Mesenchymal stem cell (in vitro differentiated cells and primary cell): ENCODE data around the gene RNF34.

ENCODE experiments used
- DNase-seq: peaks from one replicate; pipeline ENCODE4 v3.0.0-alpha.2; 2013
- H2AFZ ChIP-seq: one replicate; pipeline ENCODE4 v1.6.1; 2013; ENCODE audit warnings: low read depth, mild to moderate bottlenecking, control low read depth, inconsistent platforms, low read length, moderate library complexity
- H2AK5ac ChIP-seq: 2 replicates; pipeline ENCODE4 v1.6.1; 2013; ENCODE audit warnings: low read length, moderate library complexity, mild to moderate bottlenecking, inconsistent platforms; ENCODE audit not compliant: severe bottlenecking
- H2BK120ac ChIP-seq: one replicate; pipeline ENCODE4 v1.6.1; 2013; ENCODE audit warnings: low read depth, mild to moderate bottlenecking, inconsistent platforms, low read length, moderate library complexity
- H2BK12ac ChIP-seq, 2 experiments: one replicate each; pipeline ENCODE4 v1.6.1; 2013; ENCODE audit warnings: inconsistent platforms in 2 of 2, low read length in 2 of 2, mild to moderate bottlenecking in 2 of 2, moderate library complexity in 2 of 2, control low read depth in 1 of 2
- H2BK15ac ChIP-seq: one replicate; pipeline ENCODE4 v1.6.1; 2013; ENCODE audit warnings: mild to moderate bottlenecking, low read depth, inconsistent platforms; ENCODE audit not compliant: poor library complexity, severe bottlenecking
- H2BK5ac ChIP-seq: 2 replicates; pipeline ENCODE4 v1.6.1; 2013; ENCODE audit warnings: low read depth, mild to moderate bottlenecking, low read length, control low read depth, inconsistent platforms; ENCODE audit not compliant: poor library complexity, severe bottlenecking
- H3K14ac ChIP-seq, 2 experiments: one replicate each; pipeline ENCODE4 v1.6.1; 2013; ENCODE audit warnings: inconsistent platforms in 2 of 2, low read length in 2 of 2, control low read depth in 1 of 2, mild to moderate bottlenecking in 1 of 2, moderate library complexity in 1 of 2
- H3K18ac ChIP-seq, 2 experiments: one replicate each; pipeline ENCODE4 v1.6.1; 2013; ENCODE audit warnings: inconsistent platforms in 2 of 2, low read length in 2 of 2, control low read depth in 1 of 2, low read depth in 1 of 2, mild to moderate bottlenecking in 1 of 2
- H3K23ac ChIP-seq, 2 experiments: one replicate each; pipeline ENCODE4 v1.6.1; 2013; ENCODE audit warnings: inconsistent platforms in 2 of 2, low read length in 2 of 2, mild to moderate bottlenecking in 2 of 2, moderate library complexity in 2 of 2, control low read depth in 1 of 2
- H3K27ac ChIP-seq: 2 replicates; pipeline ENCODE4 v1.5.1; 2013; ENCODE audit warnings: mild to moderate bottlenecking, moderate library complexity, low read length, control low read depth, inconsistent platforms; ENCODE audit not compliant: poor library complexity, severe bottlenecking
- H3K27me3 ChIP-seq, 2 experiments: 2 replicates each; pipeline versions ENCODE4 v1.6.1 to v1.7.0; 2013; ENCODE audit warnings: low read length in 2 of 2, mild to moderate bottlenecking in 2 of 2, moderate library complexity in 2 of 2, control low read depth in 1 of 2, inconsistent platforms in 1 of 2; ENCODE audit not compliant: control insufficient read depth in 1 of 2, insufficient read depth in 1 of 2
- H3K36me3 ChIP-seq, 2 experiments: 2 replicates each; pipeline versions ENCODE4 v1.6.1 to v1.7.0; 2013; ENCODE audit warnings: low read length in 2 of 2, control low read depth in 1 of 2, inconsistent platforms in 1 of 2, low read depth in 1 of 2, mild to moderate bottlenecking in 1 of 2; ENCODE audit not compliant: insufficient read depth in 2 of 2, control insufficient read depth in 1 of 2
- H3K4ac ChIP-seq, 2 experiments: one replicate each; pipeline ENCODE4 v1.6.1; 2013; ENCODE audit warnings: inconsistent platforms in 2 of 2, low read length in 2 of 2, mild to moderate bottlenecking in 2 of 2, moderate library complexity in 2 of 2, control low read depth in 1 of 2, low read depth in 1 of 2
- H3K4me1 ChIP-seq: 2 replicates; pipeline ENCODE4 v1.6.1; 2013; ENCODE audit warnings: low read depth, low read length, control low read depth; ENCODE audit not compliant: control insufficient read depth, insufficient read depth
- H3K4me2 ChIP-seq: 2 replicates; pipeline ENCODE4 v1.6.1; 2013; ENCODE audit warnings: low read length, mild to moderate bottlenecking, inconsistent platforms; ENCODE audit not compliant: poor library complexity, severe bottlenecking
- H3K4me3 ChIP-seq, 2 experiments: 2 replicates each; pipeline versions ENCODE4 v1.5.1 to v1.7.0; 2013; ENCODE audit warnings: low read length in 2 of 2, mild to moderate bottlenecking in 2 of 2, control low read depth in 1 of 2, low read depth in 1 of 2; ENCODE audit not compliant: insufficient read depth in 1 of 2
- H3K79me1 ChIP-seq: replicated peaks from 2 replicates; pipeline ENCODE4 v1.6.1; 2013; ENCODE audit warnings: mild to moderate bottlenecking, control low read depth, low read length, inconsistent platforms; ENCODE audit not compliant: poor library complexity, severe bottlenecking
- H3K9ac ChIP-seq: 2 replicates; pipeline ENCODE4 v1.7.0; 2013; ENCODE audit warnings: mild to moderate bottlenecking, low read length, moderate library complexity
- H3K9me3 ChIP-seq: 2 replicates; pipeline ENCODE4 v1.7.0; 2013; ENCODE audit warnings: mild to moderate bottlenecking, low read length; ENCODE audit not compliant: control insufficient read depth
- H4K8ac ChIP-seq: one replicate; pipeline ENCODE4 v1.6.1; 2013; ENCODE audit warnings: inconsistent platforms, mild to moderate bottlenecking, low read length, moderate library complexity
- H4K91ac ChIP-seq: one replicate; pipeline ENCODE4 v1.6.1; 2013; ENCODE audit warnings: mild to moderate bottlenecking, low read length, inconsistent platforms
- WGBS: methylation state at CpG from one replicate; pipeline ENCODE4 v1.1.7; 2013; ENCODE audit warnings: mixed read lengths; 5-methylcytosine and 5-hydroxymethylcytosine counted together

RNF34 gene

DNA sequence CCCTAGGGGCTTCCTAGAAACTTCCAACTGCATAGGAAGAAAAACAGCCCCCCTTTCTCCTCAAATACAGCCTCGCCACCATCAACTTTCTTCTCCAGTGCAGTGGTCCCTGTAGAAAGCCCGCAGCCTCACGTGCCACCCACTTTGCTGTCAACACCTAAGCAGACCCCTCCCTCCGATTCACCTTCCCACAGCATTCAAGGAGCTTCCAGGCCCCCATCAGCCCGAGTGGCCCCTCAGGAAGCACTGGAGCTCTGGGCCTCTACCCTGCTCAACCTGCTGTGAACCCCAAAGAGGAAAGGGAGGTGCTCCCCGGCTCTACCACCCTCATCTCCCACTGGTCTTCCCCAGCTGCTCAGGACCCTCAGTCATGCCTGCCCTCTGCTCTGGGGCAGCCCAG lies 55.0 kb downstream of the RNF34 start:
- Histone ChIP-seq H4K8ac (no peak overlapping the region), H2BK12ac (no peak overlapping the region), H3K9ac (no peak overlapping the region), H2BK5ac (no peak overlapping the region), H3K4ac (no peak overlapping the region), H3K14ac (peak overlapping the region in 1 of 2 experiments; percentile 58), H2AFZ (no peak overlapping the region), H3K27me3 (no peaks in the 10 kb centered on the region), H3K9me3 (no peaks in the 10 kb centered on the region), H3K4me1 (peaks cover 4% of the 10 kb centered on the region), H3K27ac (no peak overlapping the region), H3K4me2 (no peak overlapping the region), H3K4me3 (no peak overlapping the region), H3K18ac (no peak overlapping the region), H2AK5ac (no peak overlapping the region), H2BK120ac (no peak overlapping the region), H3K36me3 (peaks cover 0 to 16% of the 10 kb centered on the region in 2 experiments), H4K91ac (no peak overlapping the region), H2BK15ac (no peak overlapping the region), H3K79me1 (peaks cover 45% of the 10 kb centered on the region), H3K23ac (no peak overlapping the region)
- WGBS, result 98% methylated on average over 5 of the region's 6 CpGs
- no peak for DNase-seq

GRCh38 chr12:121455766-121456420 lies 56.0 kb downstream of the RNF34 start:
- no peak overlapping the region for H3K18ac ChIP-seq
- H3K14ac ChIP-seq, result no peak overlapping the region
- no peaks in the 10 kb centered on the region for H3K9me3 ChIP-seq
- DNase-seq, result no peak
- no peak overlapping the region for H2BK15ac ChIP-seq
- H3K36me3 ChIP-seq, result peaks cover 0 to 16% of the 10 kb centered on the region in 2 experiments
- H3K23ac ChIP-seq, result peak overlapping the region in 1 of 2 experiments; percentile 11
- no peak overlapping the region for H3K4me2 ChIP-seq
- H3K4me3 ChIP-seq, result no peak overlapping the region
- peaks cover 4% of the 10 kb centered on the region for H3K4me1 ChIP-seq
- H4K91ac ChIP-seq, result no peak overlapping the region
- no peak overlapping the region for H3K9ac ChIP-seq
- H2BK5ac ChIP-seq, result no peak overlapping the region
- H2AFZ ChIP-seq, result no peak overlapping the region
- no peak overlapping the region for H4K8ac ChIP-seq
- no peak overlapping the region for H3K27ac ChIP-seq
- no peak overlapping the region for H2AK5ac ChIP-seq
- no peaks in the 10 kb centered on the region for H3K27me3 ChIP-seq
- no peak overlapping the region for H2BK12ac ChIP-seq
- no peak overlapping the region for H3K4ac ChIP-seq
- peaks cover 48% of the 10 kb centered on the region for H3K79me1 ChIP-seq
- WGBS, result 97% methylated on average over 23 of the region's 23 CpGs
- H2BK120ac ChIP-seq, result no peak overlapping the region

DNA sequence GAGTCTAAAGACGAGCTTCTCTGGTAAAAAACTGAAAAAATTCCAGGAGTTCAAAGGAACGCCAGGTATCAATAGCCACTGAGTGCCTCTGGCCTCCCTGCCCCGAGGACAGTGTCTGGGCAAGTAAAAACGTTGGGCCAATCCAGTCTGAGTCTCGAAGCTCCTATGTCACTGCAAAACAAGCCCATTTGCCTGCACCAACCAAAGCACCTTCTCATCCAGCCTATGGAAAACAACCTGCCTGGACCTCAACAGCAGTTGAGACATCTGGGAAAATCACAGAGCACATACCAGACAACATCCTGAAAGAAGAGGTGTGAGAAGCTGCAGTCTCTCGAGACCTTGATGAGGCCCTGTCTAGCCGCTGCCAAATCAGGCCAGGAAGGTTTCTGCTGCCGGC lies 56.6 kb downstream of the RNF34 start:
- DNase-seq, result peak; percentile 13
- Histone ChIP-seq H3K79me1 (peaks cover 53% of the 10 kb centered on the region), H3K36me3 (peaks cover 0 to 16% of the 10 kb centered on the region in 2 experiments), H2BK120ac (no peak overlapping the region), H3K27me3 (no peaks in the 10 kb centered on the region), H3K9me3 (no peaks in the 10 kb centered on the region), H2AK5ac (no peak overlapping the region), H2AFZ (no peak overlapping the region), H2BK12ac (no peak overlapping the region), H2BK5ac (no peak overlapping the region), H3K23ac (no peak overlapping the region), H3K4me2 (no peak overlapping the region), H3K4me1 (peaks cover 4% of the 10 kb centered on the region), H4K8ac (no peak overlapping the region), H3K14ac (no peak overlapping the region), H3K4me3 (no peak overlapping the region), H3K27ac (no peak overlapping the region), H3K18ac (no peak overlapping the region), H3K4ac (no peak overlapping the region), H4K91ac (no peak overlapping the region), H2BK15ac (no peak overlapping the region), H3K9ac (no peak overlapping the region)
- WGBS, result 92% methylated on average over 8 of the region's 8 CpGs

- Histone ChIP-seq H3K36me3 (peaks cover 0 to 7% of the 10 kb centered on the region in 2 experiments), H3K27ac (no peak overlapping the region), H3K27me3 (no peaks in the 10 kb centered on the region), H3K79me1 (peaks cover 44% of the 10 kb centered on the region), H2BK120ac (no peak overlapping the region), H2BK12ac (no peak overlapping the region), H4K91ac (no peak overlapping the region), H3K4me1 (peaks cover under 1% of the 10 kb centered on the region), H3K9me3 (no peaks in the 10 kb centered on the region), H3K4me2 (no peak overlapping the region), H3K18ac (no peak overlapping the region), H4K8ac (no peak overlapping the region), H2BK5ac (no peak overlapping the region), H3K14ac (no peak overlapping the region), H3K23ac (no peak overlapping the region), H3K4ac (no peak overlapping the region), H3K9ac (no peak overlapping the region), H2AFZ (no peak overlapping the region), H2BK15ac (no peak overlapping the region), H3K4me3 (no peak overlapping the region), H2AK5ac (no peak overlapping the region)
- DNase-seq, result no peak
- 94% methylated on average over 5 of the region's 5 CpGs for WGBS
Observed at GRCh38 chr12:121461048-121461447, 61.1 kb downstream of the RNF34 start.
